ENCODE measurements around the gene IFITM1. TPM values are rescaled to one million over a fixed set of nuclear protein-coding genes. Genes with fewer than 3 reads are reported as not detected.
A peak's percentile ranks its signal among the peaks of the same experiment; 100 is the strongest.

The IFITM1 gene
- total and polyA plus RNA-seq, 2 of the 13 experiments (the other 11 are each of a cell fraction or from before 2014, with no cell fraction given) = 0.38 to 11.1 TPM

DNA sequence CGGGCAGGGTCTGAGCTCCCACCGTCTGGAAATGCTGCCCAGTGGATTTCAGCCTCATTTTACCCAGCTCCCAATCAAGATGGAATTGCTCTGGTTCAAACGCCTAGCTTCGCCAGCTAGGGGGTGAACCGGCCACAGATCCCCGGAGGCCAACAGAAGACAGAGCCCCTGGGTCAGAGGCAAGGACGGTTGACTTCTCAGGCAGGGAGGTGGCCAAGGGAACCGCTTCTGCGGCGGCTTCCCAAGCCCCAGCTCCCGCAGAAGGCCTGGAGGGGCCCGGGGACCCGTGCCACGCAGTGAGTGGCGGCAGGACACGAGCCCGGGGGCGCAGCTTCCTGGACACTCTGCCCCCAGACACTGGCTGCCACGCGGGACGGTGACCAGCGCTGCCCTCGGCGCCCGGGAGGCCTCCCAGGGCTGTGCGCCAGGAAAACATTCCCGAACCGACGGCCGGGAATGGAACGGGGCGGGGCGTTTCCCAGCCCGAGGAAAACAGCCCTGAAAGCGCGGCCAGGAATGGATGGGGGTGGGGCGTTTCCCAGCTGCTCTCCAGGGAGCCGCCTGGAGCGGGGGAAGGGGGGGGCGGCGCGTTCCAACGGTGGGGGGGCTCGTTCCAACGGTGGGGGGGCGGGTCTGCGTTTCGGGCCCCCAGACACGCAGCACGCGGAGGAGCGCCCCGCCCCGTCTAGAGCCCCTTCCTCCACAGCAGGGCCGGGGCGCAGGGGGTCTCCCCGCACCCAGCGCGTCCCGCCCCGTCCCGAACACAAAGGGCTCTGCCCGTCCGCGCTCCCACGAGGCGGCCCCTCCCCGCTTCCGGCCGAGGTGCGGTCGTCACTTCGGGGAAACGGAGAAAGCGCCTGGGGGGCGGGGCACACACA, 42.0 kb downstream of the IFITM1 start (continued):
- TF ChIP-seq, protein P1, sequence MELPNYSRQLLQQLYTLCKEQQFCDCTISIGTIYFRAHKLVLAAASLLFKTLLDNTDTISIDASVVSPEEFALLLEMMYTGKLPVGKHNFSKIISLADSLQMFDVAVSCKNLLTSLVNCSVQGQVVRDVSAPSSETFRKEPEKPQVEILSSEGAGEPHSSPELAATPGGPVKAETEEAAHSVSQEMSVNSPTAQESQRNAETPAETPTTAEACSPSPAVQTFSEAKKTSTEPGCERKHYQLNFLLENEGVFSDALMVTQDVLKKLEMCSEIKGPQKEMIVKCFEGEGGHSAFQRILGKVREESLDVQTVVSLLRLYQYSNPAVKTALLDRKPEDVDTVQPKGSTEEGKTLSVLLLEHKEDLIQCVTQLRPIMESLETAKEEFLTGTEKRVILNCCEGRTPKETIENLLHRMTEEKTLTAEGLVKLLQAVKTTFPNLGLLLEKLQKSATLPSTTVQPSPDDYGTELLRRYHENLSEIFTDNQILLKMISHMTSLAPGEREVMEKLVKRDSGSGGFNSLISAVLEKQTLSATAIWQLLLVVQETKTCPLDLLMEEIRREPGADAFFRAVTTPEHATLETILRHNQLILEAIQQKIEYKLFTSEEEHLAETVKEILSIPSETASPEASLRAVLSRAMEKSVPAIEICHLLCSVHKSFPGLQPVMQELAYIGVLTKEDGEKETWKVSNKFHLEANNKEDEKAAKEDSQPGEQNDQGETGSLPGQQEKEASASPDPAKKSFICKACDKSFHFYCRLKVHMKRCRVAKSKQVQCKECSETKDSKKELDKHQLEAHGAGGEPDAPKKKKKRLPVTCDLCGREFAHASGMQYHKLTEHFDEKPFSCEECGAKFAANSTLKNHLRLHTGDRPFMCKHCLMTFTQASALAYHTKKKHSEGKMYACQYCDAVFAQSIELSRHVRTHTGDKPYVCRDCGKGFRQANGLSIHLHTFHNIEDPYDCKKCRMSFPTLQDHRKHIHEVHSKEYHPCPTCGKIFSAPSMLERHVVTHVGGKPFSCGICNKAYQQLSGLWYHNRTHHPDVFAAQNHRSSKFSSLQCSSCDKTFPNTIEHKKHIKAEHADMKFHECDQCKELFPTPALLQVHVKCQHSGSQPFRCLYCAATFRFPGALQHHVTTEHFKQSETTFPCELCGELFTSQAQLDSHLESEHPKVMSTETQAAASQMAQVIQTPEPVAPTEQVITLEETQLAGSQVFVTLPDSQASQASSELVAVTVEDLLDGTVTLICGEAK (IDR thresholded peaks at IDR 0.05) = no peak
- TF ChIP-seq, protein P1 (CRISPR knock-in tag; IDR thresholded peaks at IDR 0.05) = peak; percentile 78
- peak; percentile 57 for TF ChIP-seq RNF2 (conservative IDR thresholded peaks at IDR 0.05; ENCODE audit: low read depth)
- peak; percentile 75 for TF ChIP-seq TARDBP (CRISPR knock-in tag; IDR thresholded peaks at IDR 0.05)
- TF ChIP-seq JUND (CRISPR knock-in tag; IDR thresholded peaks at IDR 0.05) = peak; percentile 65; the same call in 1 of the 2 replicates
- TF ChIP-seq, protein P2, sequence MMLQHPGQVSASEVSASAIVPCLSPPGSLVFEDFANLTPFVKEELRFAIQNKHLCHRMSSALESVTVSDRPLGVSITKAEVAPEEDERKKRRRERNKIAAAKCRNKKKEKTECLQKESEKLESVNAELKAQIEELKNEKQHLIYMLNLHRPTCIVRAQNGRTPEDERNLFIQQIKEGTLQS (CRISPR knock-in tag; IDR thresholded peaks at IDR 0.05) = peak; percentile 27; the same call in 1 of the 2 replicates
- TF ChIP-seq, protein P3, sequence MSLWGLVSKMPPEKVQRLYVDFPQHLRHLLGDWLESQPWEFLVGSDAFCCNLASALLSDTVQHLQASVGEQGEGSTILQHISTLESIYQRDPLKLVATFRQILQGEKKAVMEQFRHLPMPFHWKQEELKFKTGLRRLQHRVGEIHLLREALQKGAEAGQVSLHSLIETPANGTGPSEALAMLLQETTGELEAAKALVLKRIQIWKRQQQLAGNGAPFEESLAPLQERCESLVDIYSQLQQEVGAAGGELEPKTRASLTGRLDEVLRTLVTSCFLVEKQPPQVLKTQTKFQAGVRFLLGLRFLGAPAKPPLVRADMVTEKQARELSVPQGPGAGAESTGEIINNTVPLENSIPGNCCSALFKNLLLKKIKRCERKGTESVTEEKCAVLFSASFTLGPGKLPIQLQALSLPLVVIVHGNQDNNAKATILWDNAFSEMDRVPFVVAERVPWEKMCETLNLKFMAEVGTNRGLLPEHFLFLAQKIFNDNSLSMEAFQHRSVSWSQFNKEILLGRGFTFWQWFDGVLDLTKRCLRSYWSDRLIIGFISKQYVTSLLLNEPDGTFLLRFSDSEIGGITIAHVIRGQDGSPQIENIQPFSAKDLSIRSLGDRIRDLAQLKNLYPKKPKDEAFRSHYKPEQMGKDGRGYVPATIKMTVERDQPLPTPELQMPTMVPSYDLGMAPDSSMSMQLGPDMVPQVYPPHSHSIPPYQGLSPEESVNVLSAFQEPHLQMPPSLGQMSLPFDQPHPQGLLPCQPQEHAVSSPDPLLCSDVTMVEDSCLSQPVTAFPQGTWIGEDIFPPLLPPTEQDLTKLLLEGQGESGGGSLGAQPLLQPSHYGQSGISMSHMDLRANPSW (CRISPR knock-in tag; IDR thresholded peaks at IDR 0.05; ENCODE audit: borderline replicate concordance) = no peak
- no peak for TF ChIP-seq BHLHE40 (IDR thresholded peaks at IDR 0.05; ENCODE audit: low read length)
- TF ChIP-seq, protein P4, sequence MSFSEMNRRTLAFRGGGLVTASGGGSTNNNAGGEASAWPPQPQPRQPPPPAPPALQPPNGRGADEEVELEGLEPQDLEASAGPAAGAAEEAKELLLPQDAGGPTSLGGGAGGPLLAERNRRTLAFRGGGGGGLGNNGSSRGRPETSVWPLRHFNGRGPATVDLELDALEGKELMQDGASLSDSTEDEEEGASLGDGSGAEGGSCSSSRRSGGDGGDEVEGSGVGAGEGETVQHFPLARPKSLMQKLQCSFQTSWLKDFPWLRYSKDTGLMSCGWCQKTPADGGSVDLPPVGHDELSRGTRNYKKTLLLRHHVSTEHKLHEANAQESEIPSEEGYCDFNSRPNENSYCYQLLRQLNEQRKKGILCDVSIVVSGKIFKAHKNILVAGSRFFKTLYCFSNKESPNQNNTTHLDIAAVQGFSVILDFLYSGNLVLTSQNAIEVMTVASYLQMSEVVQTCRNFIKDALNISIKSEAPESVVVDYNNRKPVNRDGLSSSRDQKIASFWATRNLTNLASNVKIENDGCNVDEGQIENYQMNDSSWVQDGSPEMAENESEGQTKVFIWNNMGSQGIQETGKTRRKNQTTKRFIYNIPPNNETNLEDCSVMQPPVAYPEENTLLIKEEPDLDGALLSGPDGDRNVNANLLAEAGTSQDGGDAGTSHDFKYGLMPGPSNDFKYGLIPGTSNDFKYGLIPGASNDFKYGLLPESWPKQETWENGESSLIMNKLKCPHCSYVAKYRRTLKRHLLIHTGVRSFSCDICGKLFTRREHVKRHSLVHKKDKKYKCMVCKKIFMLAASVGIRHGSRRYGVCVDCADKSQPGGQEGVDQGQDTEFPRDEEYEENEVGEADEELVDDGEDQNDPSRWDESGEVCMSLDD (CRISPR knock-in tag; IDR thresholded peaks at IDR 0.05; ENCODE audit: borderline replicate concordance) = peak; percentile 90; the same call in 1 of the 2 replicates
- TF ChIP-seq, protein P5, sequence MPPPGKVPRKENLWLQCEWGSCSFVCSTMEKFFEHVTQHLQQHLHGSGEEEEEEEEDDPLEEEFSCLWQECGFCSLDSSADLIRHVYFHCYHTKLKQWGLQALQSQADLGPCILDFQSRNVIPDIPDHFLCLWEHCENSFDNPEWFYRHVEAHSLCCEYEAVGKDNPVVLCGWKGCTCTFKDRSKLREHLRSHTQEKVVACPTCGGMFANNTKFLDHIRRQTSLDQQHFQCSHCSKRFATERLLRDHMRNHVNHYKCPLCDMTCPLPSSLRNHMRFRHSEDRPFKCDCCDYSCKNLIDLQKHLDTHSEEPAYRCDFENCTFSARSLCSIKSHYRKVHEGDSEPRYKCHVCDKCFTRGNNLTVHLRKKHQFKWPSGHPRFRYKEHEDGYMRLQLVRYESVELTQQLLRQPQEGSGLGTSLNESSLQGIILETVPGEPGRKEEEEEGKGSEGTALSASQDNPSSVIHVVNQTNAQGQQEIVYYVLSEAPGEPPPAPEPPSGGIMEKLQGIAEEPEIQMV (CRISPR knock-in tag; IDR thresholded peaks at IDR 0.05; ENCODE audit: low read depth) = peak; percentile 84
